ENCODE measurements around the gene NCOR1. TPM values are rescaled to one million over a fixed set of nuclear protein-coding genes. Genes with fewer than 3 reads are reported as not detected.

Gene NCOR1
- total and polyA plus RNA-seq, 10 of the 15 experiments (the other 5 are each of a cell fraction or from before 2014, with no cell fraction given): 34.5 to 135 (median 82.9) TPM

DNA sequence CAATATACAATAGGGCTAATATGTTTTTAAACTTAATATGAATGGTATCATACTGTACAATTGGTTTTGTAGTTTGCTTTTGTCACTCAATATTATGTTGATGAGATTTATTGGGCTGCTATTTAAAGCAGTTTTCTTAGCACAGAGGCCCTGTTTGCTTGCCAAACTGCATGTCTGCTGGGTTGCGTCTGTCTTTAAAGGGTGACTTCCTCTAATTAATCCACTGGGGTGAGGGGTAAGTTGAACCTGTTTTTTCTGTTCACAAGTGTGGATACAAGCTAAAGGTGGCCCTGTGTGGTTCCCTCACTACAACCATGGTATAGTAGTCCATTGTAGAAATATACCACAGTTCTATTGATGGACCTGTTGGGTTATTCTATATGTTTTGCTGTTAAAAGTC, 196.0 kb downstream of the NCOR1 start:
- H4K20me1 ChIP-seq (ENCODE audit: control insufficient read depth, insufficient read depth): no peaks in the 10 kb centered on the region
- FAIRE-seq: no peak
- no peak for ATAC-seq
- no peak overlapping the region for H3K4me2 ChIP-seq (ENCODE audit: control insufficient read depth, insufficient read depth)
- no peaks in the 10 kb centered on the region for H3K4me1 ChIP-seq (ENCODE audit: control insufficient read depth, insufficient read depth, low read length)
- SMC1A ChIA-PET (ENCODE audit: uncharacterized antibody, unreplicated experiment): interaction anchor here (0.7 kb wide), 1 partner anchor 18 kb away, joined by 3 read pairs; no protein-coding TSS in a partner anchor
- BruUV-seq (replicated peaks): no TSS peak
- H3K36me3 ChIP-seq (ENCODE audit: control insufficient read depth in 2 of 2, insufficient read depth in 2 of 2, low read length in 1 of 2): peaks cover 0 to 10% of the 10 kb centered on the region in 2 experiments; a peak in 3 of 4 replicates
- DNase-seq (ENCODE audit: low read depth, low spot score): no peak
- H3K27me3 ChIP-seq (replicated peaks in 1 of 2; ENCODE audit: control insufficient read depth in 2 of 2, insufficient read depth in 2 of 2, low read length in 1 of 2): no peaks in the 10 kb centered on the region
- H3K79me2 ChIP-seq (ENCODE audit: control insufficient read depth, insufficient read depth, low read length): no peaks in the 10 kb centered on the region
- RAD21 ChIA-PET (ENCODE audit: unreplicated experiment): no interaction called here
- H3K9me3 ChIP-seq (replicated peaks; ENCODE audit: control insufficient read depth, insufficient read depth, low read length): no peaks in the 10 kb centered on the region
- POLR2A ChIA-PET: interaction anchor here (0.5 kb wide), 1 partner anchor 21 kb away, joined by 3 read pairs; no protein-coding TSS in a partner anchor
- CTCF ChIA-PET: no interaction called here
- H3K27ac ChIP-seq (ENCODE audit: control insufficient read depth, insufficient read depth): no peak overlapping the region
- H3K4me3 ChIP-seq: no peak overlapping the region
- H3K9ac ChIP-seq (ENCODE audit: control insufficient read depth, insufficient read depth, low read length): no peak overlapping the region
- 94% methylated on average over 1 of the region's 1 CpG for WGBS (ENCODE audit: insufficient coverage, insufficient replicate concordance, low lambda C conversion rate, missing lambda C conversion rate)
- intact Hi-C loops (cut with micrococcal nuclease; ENCODE audit: unreplicated experiment): no loop called here
- H2AFZ ChIP-seq (ENCODE audit: control insufficient read depth, low read depth, low read length): no peak overlapping the region
- in situ Hi-C loops (cut with MboI): no loop called here
- TF ChIP-seq, protein P1, sequence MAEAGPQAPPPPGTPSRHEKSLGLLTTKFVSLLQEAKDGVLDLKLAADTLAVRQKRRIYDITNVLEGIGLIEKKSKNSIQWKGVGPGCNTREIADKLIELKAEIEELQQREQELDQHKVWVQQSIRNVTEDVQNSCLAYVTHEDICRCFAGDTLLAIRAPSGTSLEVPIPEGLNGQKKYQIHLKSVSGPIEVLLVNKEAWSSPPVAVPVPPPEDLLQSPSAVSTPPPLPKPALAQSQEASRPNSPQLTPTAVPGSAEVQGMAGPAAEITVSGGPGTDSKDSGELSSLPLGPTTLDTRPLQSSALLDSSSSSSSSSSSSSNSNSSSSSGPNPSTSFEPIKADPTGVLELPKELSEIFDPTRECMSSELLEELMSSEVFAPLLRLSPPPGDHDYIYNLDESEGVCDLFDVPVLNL (IDR thresholded peaks at IDR 0.05; ENCODE audit: low read depth, low read length): no peak
- no peak for TF ChIP-seq NR2F1 (conservative IDR thresholded peaks at IDR 0.05)
- no peak for TF ChIP-seq ZBED1 (IDR thresholded peaks at IDR 0.05; ENCODE audit: borderline replicate concordance)
- TF ChIP-seq SREBF1 (IDR thresholded peaks at IDR 0.05; ENCODE audit: low read length): no peak
- TF ChIP-seq NFXL1 (IDR thresholded peaks at IDR 0.05; ENCODE audit: borderline replicate concordance): no peak
- TF ChIP-seq, protein P2, sequence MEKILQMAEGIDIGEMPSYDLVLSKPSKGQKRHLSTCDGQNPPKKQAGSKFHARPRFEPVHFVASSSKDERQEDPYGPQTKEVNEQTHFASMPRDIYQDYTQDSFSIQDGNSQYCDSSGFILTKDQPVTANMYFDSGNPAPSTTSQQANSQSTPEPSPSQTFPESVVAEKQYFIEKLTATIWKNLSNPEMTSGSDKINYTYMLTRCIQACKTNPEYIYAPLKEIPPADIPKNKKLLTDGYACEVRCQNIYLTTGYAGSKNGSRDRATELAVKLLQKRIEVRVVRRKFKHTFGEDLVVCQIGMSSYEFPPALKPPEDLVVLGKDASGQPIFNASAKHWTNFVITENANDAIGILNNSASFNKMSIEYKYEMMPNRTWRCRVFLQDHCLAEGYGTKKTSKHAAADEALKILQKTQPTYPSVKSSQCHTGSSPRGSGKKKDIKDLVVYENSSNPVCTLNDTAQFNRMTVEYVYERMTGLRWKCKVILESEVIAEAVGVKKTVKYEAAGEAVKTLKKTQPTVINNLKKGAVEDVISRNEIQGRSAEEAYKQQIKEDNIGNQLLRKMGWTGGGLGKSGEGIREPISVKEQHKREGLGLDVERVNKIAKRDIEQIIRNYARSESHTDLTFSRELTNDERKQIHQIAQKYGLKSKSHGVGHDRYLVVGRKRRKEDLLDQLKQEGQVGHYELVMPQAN (conservative IDR thresholded peaks at IDR 0.05): no peak
- no peak for TF ChIP-seq GABPA (IDR thresholded peaks at IDR 0.05; ENCODE audit: low read depth)
- TF ChIP-seq STAT1 (conservative IDR thresholded peaks at IDR 0.05): no peak
- TF ChIP-seq, protein P3, sequence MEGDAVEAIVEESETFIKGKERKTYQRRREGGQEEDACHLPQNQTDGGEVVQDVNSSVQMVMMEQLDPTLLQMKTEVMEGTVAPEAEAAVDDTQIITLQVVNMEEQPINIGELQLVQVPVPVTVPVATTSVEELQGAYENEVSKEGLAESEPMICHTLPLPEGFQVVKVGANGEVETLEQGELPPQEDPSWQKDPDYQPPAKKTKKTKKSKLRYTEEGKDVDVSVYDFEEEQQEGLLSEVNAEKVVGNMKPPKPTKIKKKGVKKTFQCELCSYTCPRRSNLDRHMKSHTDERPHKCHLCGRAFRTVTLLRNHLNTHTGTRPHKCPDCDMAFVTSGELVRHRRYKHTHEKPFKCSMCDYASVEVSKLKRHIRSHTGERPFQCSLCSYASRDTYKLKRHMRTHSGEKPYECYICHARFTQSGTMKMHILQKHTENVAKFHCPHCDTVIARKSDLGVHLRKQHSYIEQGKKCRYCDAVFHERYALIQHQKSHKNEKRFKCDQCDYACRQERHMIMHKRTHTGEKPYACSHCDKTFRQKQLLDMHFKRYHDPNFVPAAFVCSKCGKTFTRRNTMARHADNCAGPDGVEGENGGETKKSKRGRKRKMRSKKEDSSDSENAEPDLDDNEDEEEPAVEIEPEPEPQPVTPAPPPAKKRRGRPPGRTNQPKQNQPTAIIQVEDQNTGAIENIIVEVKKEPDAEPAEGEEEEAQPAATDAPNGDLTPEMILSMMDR (IDR thresholded peaks at IDR 0.05 in 2 of 3, conservative IDR thresholded peaks at IDR 0.05 in 1 of 3; ENCODE audit: control insufficient read depth in 2 of 3, extremely low read depth in 1 of 3, insufficient read depth in 1 of 3, low read depth in 3 of 3, low read length in 3 of 3): no peak
- no peak for TF ChIP-seq MTA2 (IDR thresholded peaks at IDR 0.05; ENCODE audit: low read depth)
- no peak for TF ChIP-seq SUZ12 (IDR thresholded peaks at IDR 0.05; ENCODE audit: unreplicated experiment)
- TF ChIP-seq ZNF217 (IDR thresholded peaks at IDR 0.05): no peak
- no peak for TF ChIP-seq NBN (IDR thresholded peaks at IDR 0.05)
- TF ChIP-seq, protein P4, sequence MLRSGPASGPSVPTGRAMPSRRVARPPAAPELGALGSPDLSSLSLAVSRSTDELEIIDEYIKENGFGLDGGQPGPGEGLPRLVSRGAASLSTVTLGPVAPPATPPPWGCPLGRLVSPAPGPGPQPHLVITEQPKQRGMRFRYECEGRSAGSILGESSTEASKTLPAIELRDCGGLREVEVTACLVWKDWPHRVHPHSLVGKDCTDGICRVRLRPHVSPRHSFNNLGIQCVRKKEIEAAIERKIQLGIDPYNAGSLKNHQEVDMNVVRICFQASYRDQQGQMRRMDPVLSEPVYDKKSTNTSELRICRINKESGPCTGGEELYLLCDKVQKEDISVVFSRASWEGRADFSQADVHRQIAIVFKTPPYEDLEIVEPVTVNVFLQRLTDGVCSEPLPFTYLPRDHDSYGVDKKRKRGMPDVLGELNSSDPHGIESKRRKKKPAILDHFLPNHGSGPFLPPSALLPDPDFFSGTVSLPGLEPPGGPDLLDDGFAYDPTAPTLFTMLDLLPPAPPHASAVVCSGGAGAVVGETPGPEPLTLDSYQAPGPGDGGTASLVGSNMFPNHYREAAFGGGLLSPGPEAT (IDR thresholded peaks at IDR 0.05; ENCODE audit: low read depth): no peak
- TF ChIP-seq POLR2AphosphoS2 (IDR thresholded peaks at IDR 0.05; ENCODE audit: low read depth, low read length): no peak
- TF ChIP-seq, protein P5, sequence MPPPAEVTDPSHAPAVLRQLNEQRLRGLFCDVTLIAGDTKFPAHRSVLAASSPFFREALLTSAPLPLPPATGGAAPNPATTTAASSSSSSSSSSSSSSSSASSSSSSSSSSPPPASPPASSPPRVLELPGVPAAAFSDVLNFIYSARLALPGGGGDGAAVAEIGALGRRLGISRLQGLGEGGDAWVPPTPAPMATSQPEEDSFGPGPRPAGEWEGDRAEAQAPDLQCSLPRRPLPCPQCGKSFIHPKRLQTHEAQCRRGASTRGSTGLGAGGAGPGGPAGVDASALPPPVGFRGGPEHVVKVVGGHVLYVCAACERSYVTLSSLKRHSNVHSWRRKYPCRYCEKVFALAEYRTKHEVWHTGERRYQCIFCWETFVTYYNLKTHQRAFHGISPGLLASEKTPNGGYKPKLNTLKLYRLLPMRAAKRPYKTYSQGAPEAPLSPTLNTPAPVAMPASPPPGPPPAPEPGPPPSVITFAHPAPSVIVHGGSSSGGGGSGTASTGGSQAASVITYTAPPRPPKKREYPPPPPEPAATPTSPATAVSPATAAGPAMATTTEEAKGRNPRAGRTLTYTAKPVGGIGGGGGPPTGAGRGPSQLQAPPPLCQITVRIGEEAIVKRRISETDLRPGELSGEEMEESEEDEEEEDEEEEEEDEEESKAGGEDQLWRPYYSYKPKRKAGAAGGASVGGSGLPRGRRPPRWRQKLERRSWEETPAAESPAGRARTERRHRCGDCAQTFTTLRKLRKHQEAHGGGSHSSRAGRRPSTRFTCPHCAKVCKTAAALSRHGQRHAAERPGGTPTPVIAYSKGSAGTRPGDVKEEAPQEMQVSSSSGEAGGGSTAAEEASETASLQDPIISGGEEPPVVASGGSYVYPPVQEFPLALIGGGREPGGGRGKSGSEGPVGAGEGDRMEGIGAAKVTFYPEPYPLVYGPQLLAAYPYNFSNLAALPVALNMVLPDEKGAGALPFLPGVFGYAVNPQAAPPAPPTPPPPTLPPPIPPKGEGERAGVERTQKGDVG (CRISPR knock-in tag; IDR thresholded peaks at IDR 0.05): no peak

Data from GM12878 (cell line).